Stomach (tissue), 4 donors: Measurements from ENCODE around the gene ZNF519.

Source experiments
- CTCF ChIP-seq, 7 experiments: fragments of 450-650 bp in 4 of 7; fragments of 200-600 bp in 3 of 7; sonication (generic) in 3 of 7; IDR thresholded peaks; one replicate each; pipeline ENCODE4 v1.5.1; 2016 to 2019; ENCODE audit warnings: antibody characterized with exemption in 7 of 7, control low read depth in 2 of 7, mild to moderate bottlenecking in 1 of 7
- POLR2A ChIP-seq, 4 donors: fragments of 450-650 bp; IDR thresholded peaks; one replicate each; pipeline ENCODE4 v1.6.1; 2016; ENCODE audit warnings: antibody characterized with exemption in 4 of 4, control low read depth in 2 of 4, mild to moderate bottlenecking in 1 of 4, moderate library complexity in 1 of 4
- POLR2AphosphoS5 ChIP-seq, 3 donors: sonication (generic); formaldehyde crosslinking; IDR thresholded peaks; one replicate each; pipeline ENCODE4 v1.6.1; 2016; ENCODE audit warnings: antibody characterized with exemption in 3 of 3

DNA sequence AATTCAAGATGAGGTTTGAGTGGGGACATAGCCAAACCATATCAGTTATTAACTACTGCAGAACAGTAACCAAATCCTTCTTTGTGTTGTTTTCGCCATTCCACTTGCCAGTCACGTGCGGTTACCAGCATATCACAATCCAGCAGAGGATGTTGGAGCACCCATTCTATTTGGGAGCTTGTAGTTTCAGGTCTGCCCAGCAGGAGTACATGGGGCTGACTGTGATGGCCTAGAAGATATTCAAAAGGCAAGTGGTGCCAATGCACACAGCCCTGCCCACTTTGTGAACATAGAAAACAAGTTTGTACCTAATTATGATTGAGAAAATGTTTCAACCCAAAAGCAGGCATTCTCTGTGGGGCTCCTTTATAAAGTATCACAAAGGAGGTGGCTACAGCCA is 57.0 kb downstream of the ZNF519 start:
- TF ChIP-seq POLR2A (IDR thresholded peaks at IDR 0.05) (no peak), CTCF (IDR thresholded peaks at IDR 0.05) (no peak), POLR2AphosphoS5 (IDR thresholded peaks at IDR 0.05) (no peak)
